Stomach (tissue), 9 donors: ENCODE results near the gene CRYGA. TPM values are rescaled to one million over a fixed set of nuclear protein-coding genes. Genes with fewer than 3 reads are reported as not detected.

Experiments used
- DNase-seq, 2 donors: peaks; one replicate each; pipeline versions ENCODE4 v3.0.0 to v3.0.0-alpha.2; 2013 to 2019
- H3K27ac ChIP-seq, 5 donors: fragments of 200-600 bp in 4 of 5; sonication (generic) in 4 of 5; one replicate each; pipeline ENCODE4 v1.5.1; 2013 to 2019; ENCODE audit warnings: mild to moderate bottlenecking in 1 of 5, moderate library complexity in 1 of 5
- H3K27me3 ChIP-seq, 3 donors: fragments of 200-600 bp; sonication (generic); one replicate each; pipeline ENCODE4 v1.5.1; 2017 to 2019; ENCODE audit warnings: mixed run types in 1 of 3
- H3K36me3 ChIP-seq, 4 donors: fragments of 200-600 bp; sonication (generic); 1 replicate in 3 of 4; 2 replicates in 1 of 4; pipeline ENCODE4 v1.5.1; 2016 to 2019
- H3K4me1 ChIP-seq, 4 donors: fragments of 200-600 bp; sonication (generic); one replicate each; pipeline ENCODE4 v1.5.1; 2016 to 2019
- H3K4me3 ChIP-seq, 4 donors: fragments of 200-600 bp; sonication (generic) in 3 of 4; one replicate each; pipeline ENCODE4 v1.5.1; 2016 to 2019; ENCODE audit warnings: mild to moderate bottlenecking in 1 of 4
- H3K9me3 ChIP-seq, 4 donors: fragments of 200-600 bp; sonication (generic); one replicate each; pipeline ENCODE4 v1.5.1; 2016 to 2019
- CTCF ChIP-seq, 7 experiments: fragments of 450-650 bp in 4 of 7; fragments of 200-600 bp in 3 of 7; sonication (generic) in 3 of 7; IDR thresholded peaks; one replicate each; pipeline ENCODE4 v1.5.1; 2016 to 2019; ENCODE audit warnings: antibody characterized with exemption in 7 of 7, control low read depth in 2 of 7, mild to moderate bottlenecking in 1 of 7
- EP300 ChIP-seq: sonication (generic); formaldehyde crosslinking; IDR thresholded peaks from one replicate; pipeline ENCODE4 v1.6.1; 2017; ENCODE audit warnings: antibody characterized with exemption
- POLR2A ChIP-seq, 4 donors: fragments of 450-650 bp; IDR thresholded peaks; one replicate each; pipeline ENCODE4 v1.6.1; 2016; ENCODE audit warnings: antibody characterized with exemption in 4 of 4, control low read depth in 2 of 4, mild to moderate bottlenecking in 1 of 4, moderate library complexity in 1 of 4
- POLR2AphosphoS5 ChIP-seq, 3 donors: sonication (generic); formaldehyde crosslinking; IDR thresholded peaks; one replicate each; pipeline ENCODE4 v1.6.1; 2016; ENCODE audit warnings: antibody characterized with exemption in 3 of 3
- WGBS, 5 donors: extraction: QIAGEN DNeasy Blood & Tissue Kit in 3 of 5; methylation state at CpG; one replicate each; pipeline versions ENCODE4 v1.1.5 to v1.1.7; 2013 to 2018; 5-methylcytosine and 5-hydroxymethylcytosine counted together
- intact Hi-C: fragments of 100-400 bp; cut with DNase I; formaldehyde crosslinking; loops from one replicate; pipeline ENCODE4 v1.15.1; 2023; ENCODE audit warnings: low total_unique reads
- polyA plus RNA-seq, 3 donors: library from polyadenylated mRNA; stranded (reverse); fragments of 200-250 nt; gene quantifications; one replicate each; pipeline ENCODE4 v1.2.3, GENCODE V29; 2013
- total RNA-seq, 5 donors: library from RNA; depleted of rRNA; stranded (reverse); fragments of >200 nt; gene quantifications; one replicate each; pipeline versions ENCODE4 v1.1.0 to v1.2.3, GENCODE V29; 2014 to 2016
- donor health status: healthy with polysubstance abuse.
- donor health status: Bipolar disorder and iron deficiency.
- donor health status: healthy.

Gene CRYGA
- total and polyA plus RNA-seq, 8 donors, result not detected

- TF ChIP-seq POLR2AphosphoS5 (IDR thresholded peaks at IDR 0.05) (no peak), CTCF (IDR thresholded peaks at IDR 0.05) (no peak), EP300 (no peak), POLR2A (IDR thresholded peaks at IDR 0.05) (no peak)
- H3K4me1 ChIP-seq, result peaks cover 0 to under 1% (median 0%) of the 10 kb centered on the region in 4 donors
- intact Hi-C loops, result no loop called here
- DNase-seq, result no peak
- H3K27me3 ChIP-seq, result peaks cover 0 to 13% (median 0%) of the 10 kb centered on the region in 3 donors
- no peak overlapping the region for H3K4me3 ChIP-seq
- no peaks in the 10 kb centered on the region for H3K9me3 ChIP-seq
- WGBS, 5 donors, result 77 to 87% (median 84%) methylated on average over 5 of the region's 5 CpGs
- H3K36me3 ChIP-seq, result no peaks in the 10 kb centered on the region
- no peak overlapping the region for H3K27ac ChIP-seq
Measured at GRCh38 chr2:208189069-208189809, 25.9 kb upstream of the CRYGA start.

GRCh38 chr2:208186893-208187292, 23.5 kb upstream of the CRYGA start:
- no peak for TF ChIP-seq CTCF (IDR thresholded peaks at IDR 0.05)
- no peak for TF ChIP-seq EP300
- no peak for TF ChIP-seq POLR2AphosphoS5 (IDR thresholded peaks at IDR 0.05)
- TF ChIP-seq POLR2A (IDR thresholded peaks at IDR 0.05), result no peak
- Histone ChIP-seq H3K27ac (no peak overlapping the region), H3K36me3 (no peaks in the 10 kb centered on the region), H3K4me1 (peaks cover 0 to 5% (median 0%) of the 10 kb centered on the region in 4 donors), H3K4me3 (no peak overlapping the region), H3K9me3 (no peaks in the 10 kb centered on the region), H3K27me3 (peaks cover 0 to 23% (median 0%) of the 10 kb centered on the region in 3 donors)
- intact Hi-C loops, result no loop called here
- DNase-seq, result no peak
- WGBS, 5 donors, result 68 to 87% (median 76%) methylated on average over 2 of the region's 2 CpGs

GRCh38 chr2:208186465-208186864, 23.1 kb upstream of the CRYGA start:
- no peak for DNase-seq
- no peaks in the 10 kb centered on the region for H3K36me3 ChIP-seq
- intact Hi-C loops, result no loop called here
- TF ChIP-seq POLR2A (IDR thresholded peaks at IDR 0.05), result no peak
- no peak for TF ChIP-seq EP300
- TF ChIP-seq CTCF (IDR thresholded peaks at IDR 0.05), result no peak
- TF ChIP-seq POLR2AphosphoS5 (IDR thresholded peaks at IDR 0.05), result no peak
- peaks cover 0 to 23% (median 0%) of the 10 kb centered on the region in 3 donors for H3K27me3 ChIP-seq
- no peak overlapping the region for H3K27ac ChIP-seq
- no peak overlapping the region for H3K4me3 ChIP-seq
- H3K4me1 ChIP-seq, result peaks cover 0 to 5% (median 0%) of the 10 kb centered on the region in 4 donors
- no peaks in the 10 kb centered on the region for H3K9me3 ChIP-seq
- 65 to 74% (median 71%) methylated on average over 5 of the region's 5 CpGs for WGBS, 5 donors

GRCh38 chr2:208183972-208184705, 20.8 kb upstream of the CRYGA start:
- 28 to 37% (median 30%) methylated on average over 12 of the region's 12 CpGs for WGBS, 5 donors
- peaks cover 0 to 5% (median 0%) of the 10 kb centered on the region in 4 donors for H3K4me1 ChIP-seq
- no peak overlapping the region for H3K27ac ChIP-seq
- no peak overlapping the region for H3K4me3 ChIP-seq
- no peaks in the 10 kb centered on the region for H3K36me3 ChIP-seq
- intact Hi-C loops, result no loop called here
- peaks cover 0 to 15% (median 0%) of the 10 kb centered on the region in 3 donors for H3K27me3 ChIP-seq
- TF ChIP-seq CTCF (IDR thresholded peaks at IDR 0.05) (no peak), POLR2AphosphoS5 (IDR thresholded peaks at IDR 0.05) (no peak), EP300 (no peak), POLR2A (IDR thresholded peaks at IDR 0.05) (no peak)
- no peak for DNase-seq
- H3K9me3 ChIP-seq, result no peaks in the 10 kb centered on the region
